Retinal pigment epithelial cell (primary cell): ENCODE measurements around the gene RNF144B.
A peak's percentile ranks its signal among the peaks of the same experiment; 100 is the strongest.

Source experiments
- DNase-seq: peaks from one replicate; pipeline ENCODE4 v3.0.0-alpha.2; 2010; ENCODE audit warnings: low read depth
- H3K4me3 ChIP-seq: 2 replicates; pipeline ENCODE4 v1.5.1; 2011; ENCODE audit warnings: mild to moderate bottlenecking, low read length, control low read depth, moderate library complexity
- CTCF ChIP-seq: conservative IDR thresholded peaks from 2 replicates; pipeline ENCODE4 v1.5.1; 2011; ENCODE audit warnings: low read depth, low read length, control low read depth, inconsistent platforms

Gene RNF144B

GRCh38 chr6:18415207-18415606, 28.1 kb downstream of the RNF144B start:
- no peak overlapping the region for H3K4me3 ChIP-seq
- DNase-seq, result no peak
- no peak for TF ChIP-seq CTCF

GRCh38 chr6:18415671-18416340, 28.7 kb downstream of the RNF144B start:
- TF ChIP-seq CTCF, result no peak
- H3K4me3 ChIP-seq, result no peak overlapping the region
- peak; percentile 44 for DNase-seq

GRCh38 chr6:18416341-18416679, 29.2 kb downstream of the RNF144B start:
- H3K4me3 ChIP-seq, result no peak overlapping the region
- TF ChIP-seq CTCF, result no peak
- DNase-seq, result no peak

GRCh38 chr6:18420328-18420727, 33.2 kb downstream of the RNF144B start:
- no peak for TF ChIP-seq CTCF
- no peak overlapping the region for H3K4me3 ChIP-seq
- DNase-seq, result no peak

GRCh38 chr6:18422136-18422535, 35.0 kb downstream of the RNF144B start:
- no peak overlapping the region for H3K4me3 ChIP-seq
- DNase-seq, result no peak

GRCh38 chr6:18423426-18423825, 36.3 kb downstream of the RNF144B start:
- no peak for TF ChIP-seq CTCF
- DNase-seq, result no peak
- no peak overlapping the region for H3K4me3 ChIP-seq

More at GRCh38 chr6:18422136-18422535, 35.0 kb downstream of the RNF144B start:
- TF ChIP-seq CTCF, result no peak

- DNase-seq, result no peak
These were observed 37.1 kb downstream of the RNF144B start for GRCh38 chr6:18424201-18424600.

More at GRCh38 chr6:18424201-18424600, 37.1 kb downstream of the RNF144B start:
- H3K4me3 ChIP-seq, result no peak overlapping the region
- TF ChIP-seq CTCF, result no peak
